ENCODE measurements around the gene AQP10. TPM values are rescaled to one million over a fixed set of nuclear protein-coding genes. Genes with fewer than 3 reads are reported as not detected.

AQP10 gene
- total RNA-seq, 4 donors from 2014 or later = not detected

- no peak for TF ChIP-seq CTCF (IDR thresholded peaks at IDR 0.05)
- TF ChIP-seq POLR2A (IDR thresholded peaks at IDR 0.05) = no peak
- Histone ChIP-seq H3K27ac (peak overlapping the region in 2 of 4 donors; percentile 48 to 49), H3K36me3 (peaks cover 13 to 99% (median 28%) of the 10 kb centered on the region in 3 donors), H3K27me3 (no peaks in the 10 kb centered on the region), H3K4me1 (peaks cover 0 to 31% (median 7%) of the 10 kb centered on the region in 3 donors), H3K9me3 (no peaks in the 10 kb centered on the region), H3K4me3 (no peak overlapping the region)
- intact Hi-C loops (cut with DNase I) = no loop called here
- DNase-seq = no peak
- WGBS, 2 donors = 57 to 80% methylated on average over 1 to 5 of the region's 7 CpGs
Observed at GRCh38 chr1:154342132-154342531, 21.2 kb downstream of the AQP10 start.

- DNase-seq = no peak
- WGBS, 2 donors = 70 to 82% methylated on average over 7 to 10 of the region's 21 CpGs
- TF ChIP-seq CTCF (IDR thresholded peaks at IDR 0.05) = no peak
- peak in 1 of 4 donors; percentile 34 for TF ChIP-seq POLR2A (IDR thresholded peaks at IDR 0.05)
- Histone ChIP-seq H3K36me3 (peaks cover 13 to 97% (median 28%) of the 10 kb centered on the region in 3 donors), H3K4me1 (peaks cover 0 to 31% (median 7%) of the 10 kb centered on the region in 3 donors), H3K9me3 (no peaks in the 10 kb centered on the region), H3K27me3 (no peaks in the 10 kb centered on the region), H3K27ac (peak overlapping the region in 2 of 4 donors; percentile 48 to 49), H3K4me3 (peak overlapping the region in 2 of 4 donors; percentile 1 to 8)
- intact Hi-C loops (cut with DNase I) = no loop called here
Observed at GRCh38 chr1:154342836-154343472, 22.1 kb downstream of the AQP10 start.

DNA sequence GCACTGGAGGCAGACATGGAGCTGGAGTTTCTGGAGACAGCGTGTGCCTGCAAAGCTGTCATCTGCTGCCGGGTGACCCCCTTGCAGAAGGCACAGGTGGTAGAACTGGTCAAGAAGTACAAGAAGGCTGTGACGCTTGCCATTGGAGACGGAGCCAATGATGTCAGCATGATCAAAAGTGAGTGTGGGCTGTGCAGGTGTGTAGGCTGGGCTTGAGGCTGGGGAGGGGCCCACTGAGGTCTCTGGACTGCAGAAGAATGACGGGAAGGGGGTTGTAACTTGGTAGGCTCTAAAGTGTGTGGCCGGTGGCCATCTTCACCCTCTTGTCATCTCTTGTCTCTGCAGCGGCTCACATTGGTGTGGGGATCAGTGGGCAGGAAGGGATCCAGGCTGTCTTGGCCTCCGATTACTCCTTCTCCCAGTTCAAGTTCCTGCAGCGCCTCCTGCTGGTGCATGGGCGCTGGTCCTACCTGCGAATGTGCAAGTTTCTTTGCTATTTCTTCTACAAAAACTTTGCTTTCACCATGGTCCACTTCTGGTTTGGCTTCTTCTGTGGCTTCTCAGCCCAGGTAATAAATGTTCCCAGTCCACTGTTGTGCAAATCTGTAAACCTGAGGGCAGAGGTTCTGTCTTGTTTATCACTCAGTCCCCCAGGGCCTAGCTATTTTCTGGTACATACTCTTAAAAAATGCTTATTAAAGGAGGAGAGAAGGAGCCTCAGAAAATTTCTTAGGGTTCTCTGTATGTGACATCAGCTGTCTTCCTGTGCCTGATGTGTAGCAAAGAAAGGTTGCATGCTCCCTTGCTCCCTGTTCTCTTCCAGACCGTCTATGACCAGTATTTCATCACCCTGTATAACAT lies 24.3 kb downstream of the AQP10 start:
- H3K9me3 ChIP-seq = no peaks in the 10 kb centered on the region
- H3K4me3 ChIP-seq = no peak overlapping the region
- peaks cover 0 to 17% (median 7%) of the 10 kb centered on the region in 3 donors for H3K4me1 ChIP-seq
- intact Hi-C loops (cut with DNase I) = no loop called here
- H3K36me3 ChIP-seq = peaks cover 13 to 94% (median 34%) of the 10 kb centered on the region in 3 donors
- H3K27me3 ChIP-seq = no peaks in the 10 kb centered on the region
- 67 to 78% methylated on average over 9 to 12 of the region's 12 CpGs for WGBS, 2 donors
- H3K27ac ChIP-seq = no peak overlapping the region
- TF ChIP-seq POLR2A (IDR thresholded peaks at IDR 0.05) (no peak), CTCF (IDR thresholded peaks at IDR 0.05) (peak; percentile 22 to 56 (median 45))
- no peak for DNase-seq

DNA sequence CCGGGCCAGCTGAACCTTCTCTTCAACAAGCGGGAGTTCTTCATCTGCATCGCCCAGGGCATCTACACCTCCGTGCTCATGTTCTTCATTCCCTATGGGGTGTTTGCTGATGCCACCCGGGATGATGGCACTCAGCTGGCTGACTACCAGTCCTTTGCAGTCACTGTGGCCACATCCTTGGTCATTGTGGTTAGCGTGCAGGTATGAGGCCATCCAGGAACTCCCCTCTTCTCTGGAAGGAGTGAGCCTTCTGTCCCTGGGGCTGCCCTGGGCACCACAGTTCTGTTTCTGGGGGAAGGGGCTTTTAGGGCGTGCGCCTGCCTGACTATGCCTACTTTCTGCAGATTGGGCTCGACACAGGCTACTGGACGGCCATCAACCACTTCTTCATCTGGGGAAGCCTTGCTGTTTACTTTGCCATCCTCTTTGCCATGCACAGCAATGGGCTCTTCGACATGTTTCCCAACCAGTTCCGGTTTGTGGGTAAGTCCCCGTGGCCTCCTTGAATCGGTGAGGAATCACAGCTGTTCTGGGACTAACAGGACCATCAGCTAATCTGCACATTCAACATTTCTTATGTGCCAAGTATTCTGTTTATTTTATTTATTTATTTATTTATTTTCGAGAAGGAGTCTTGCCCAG lies 25.5 kb downstream of the AQP10 start:
- intact Hi-C loops (cut with DNase I) = no loop called here
- 84 to 89% methylated on average over 12 to 14 of the region's 15 CpGs for WGBS, 2 donors
- Histone ChIP-seq H3K9me3 (no peaks in the 10 kb centered on the region), H3K27me3 (no peaks in the 10 kb centered on the region), H3K4me1 (peaks cover 0 to 19% (median 7%) of the 10 kb centered on the region in 3 donors), H3K4me3 (no peak overlapping the region), H3K36me3 (peaks cover 13 to 82% (median 34%) of the 10 kb centered on the region in 3 donors), H3K27ac (no peak overlapping the region)
- no peak for TF ChIP-seq CTCF (IDR thresholded peaks at IDR 0.05)
- TF ChIP-seq POLR2A (IDR thresholded peaks at IDR 0.05) = no peak
- DNase-seq = no peak
